ENCODE data around the gene E2F7.

DNA sequence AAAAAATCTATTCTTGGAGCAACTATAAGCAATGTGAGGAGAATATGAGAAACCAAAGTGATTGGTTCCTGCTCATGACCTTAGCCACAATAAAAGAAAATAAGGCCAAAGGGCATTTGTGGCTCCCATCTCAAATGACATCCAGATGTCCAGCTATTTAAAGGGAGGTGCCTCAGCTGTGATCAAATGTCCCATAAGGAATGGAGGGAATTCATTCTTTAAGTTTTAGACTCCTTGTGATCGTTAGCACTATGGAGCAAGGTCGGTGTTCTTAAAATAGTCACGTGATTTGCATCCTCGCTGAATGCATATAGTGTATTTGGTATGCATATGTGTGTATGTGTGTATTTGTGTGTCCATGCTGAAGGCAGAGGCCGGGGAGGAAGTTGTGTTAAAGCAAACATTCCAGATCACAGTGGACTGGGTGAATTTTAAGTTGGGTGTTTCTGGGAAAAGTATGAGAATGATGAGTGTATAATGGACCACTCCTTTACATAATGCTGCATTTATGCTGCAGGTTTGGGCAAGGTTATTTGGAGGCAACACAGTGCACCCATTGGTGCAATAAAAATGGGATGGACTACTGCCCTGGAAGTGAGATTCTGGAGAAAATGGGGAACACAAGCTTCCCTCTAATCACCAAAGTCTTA is 5.6 kb upstream of the E2F7 start:
- no peak for TF ChIP-seq CTCF (IDR thresholded peaks at IDR 0.05; ENCODE audit: borderline replicate concordance, extremely low read depth, low read length, poor library complexity, severe bottlenecking)
- no peak for TF ChIP-seq EZH2 (IDR thresholded peaks at IDR 0.05; ENCODE audit: borderline replicate concordance, low read depth, low read length, severe bottlenecking)
